ENCODE measurements around the gene HOXD12. TPM values are rescaled to one million over a fixed set of nuclear protein-coding genes. Genes with fewer than 3 reads are reported as not detected.
A peak's percentile ranks its signal among the peaks of the same experiment; 100 is the strongest.

Gene HOXD12
- total and polyA plus RNA-seq, 2 donors (not counting 1 experiment from before 2014, with no cell fraction given): not detected

GRCh38 chr2:176137906-176138305 is 38.3 kb downstream of the HOXD12 start:
- Histone ChIP-seq H3K27ac (ENCODE audit: insufficient read depth, low read length) (no peak overlapping the region), H3K4me2 (ENCODE audit: extremely low read depth, insufficient read depth, low read length) (no peak overlapping the region), H3K36me3 (ENCODE audit: control insufficient read depth, insufficient read depth, low read length) (no peaks in the 10 kb centered on the region), H3K4me3 (replicated peaks in 1 of 4; ENCODE audit: control extremely low read depth in 1 of 4, insufficient read depth in 1 of 4, low read depth in 3 of 4, low read length in 4 of 4) (no peak overlapping the region), H3K9ac (ENCODE audit: insufficient read depth, low read length) (no peak overlapping the region), H3K4me1 (ENCODE audit: control insufficient read depth, extremely low read depth, insufficient read depth, low read length) (no peaks in the 10 kb centered on the region), H4K20me1 (ENCODE audit: control insufficient read depth, extremely low read depth, insufficient read depth, low read length) (no peaks in the 10 kb centered on the region), H3K79me2 (ENCODE audit: control insufficient read depth, insufficient read depth, low read length) (no peaks in the 10 kb centered on the region), H2AFZ (ENCODE audit: low read length) (no peak overlapping the region), H3K9me3 (ENCODE audit: control insufficient read depth, insufficient read depth, low read depth, low read length) (no peaks in the 10 kb centered on the region), H3K27me3 (ENCODE audit: control insufficient read depth, insufficient read depth, low read length) (peaks cover 70% of the 10 kb centered on the region)
- DNase-seq (ENCODE audit: low read depth in 2 of 2): no peak
- no peak for TF ChIP-seq EZH2 (IDR thresholded peaks at IDR 0.05; ENCODE audit: low read length, missing control alignments)
- TF ChIP-seq CTCF (conservative IDR thresholded peaks at IDR 0.05 in 1 of 2, IDR thresholded peaks at IDR 0.05 in 1 of 2; ENCODE audit: low read depth in 1 of 2, low read length in 2 of 2): no peak

GRCh38 chr2:176138526-176138922 is 38.9 kb downstream of the HOXD12 start:
- Histone ChIP-seq H3K4me3 (replicated peaks in 1 of 4; ENCODE audit: control extremely low read depth in 1 of 4, insufficient read depth in 1 of 4, low read depth in 3 of 4, low read length in 4 of 4) (no peak overlapping the region), H3K9ac (ENCODE audit: insufficient read depth, low read length) (no peak overlapping the region), H3K27ac (ENCODE audit: insufficient read depth, low read length) (no peak overlapping the region), H3K4me1 (ENCODE audit: control insufficient read depth, extremely low read depth, insufficient read depth, low read length) (no peaks in the 10 kb centered on the region), H2AFZ (ENCODE audit: low read length) (no peak overlapping the region), H4K20me1 (ENCODE audit: control insufficient read depth, extremely low read depth, insufficient read depth, low read length) (no peaks in the 10 kb centered on the region), H3K9me3 (ENCODE audit: control insufficient read depth, insufficient read depth, low read depth, low read length) (no peaks in the 10 kb centered on the region), H3K36me3 (ENCODE audit: control insufficient read depth, insufficient read depth, low read length) (no peaks in the 10 kb centered on the region), H3K27me3 (ENCODE audit: control insufficient read depth, insufficient read depth, low read length) (peaks cover 64% of the 10 kb centered on the region), H3K4me2 (ENCODE audit: extremely low read depth, insufficient read depth, low read length) (no peak overlapping the region), H3K79me2 (ENCODE audit: control insufficient read depth, insufficient read depth, low read length) (no peaks in the 10 kb centered on the region)
- TF ChIP-seq EZH2 (IDR thresholded peaks at IDR 0.05; ENCODE audit: low read length, missing control alignments) (no peak), CTCF (conservative IDR thresholded peaks at IDR 0.05 in 1 of 2, IDR thresholded peaks at IDR 0.05 in 1 of 2; ENCODE audit: low read depth in 1 of 2, low read length in 2 of 2) (no peak)
- no peak for DNase-seq (ENCODE audit: low read depth in 2 of 2)

DNA sequence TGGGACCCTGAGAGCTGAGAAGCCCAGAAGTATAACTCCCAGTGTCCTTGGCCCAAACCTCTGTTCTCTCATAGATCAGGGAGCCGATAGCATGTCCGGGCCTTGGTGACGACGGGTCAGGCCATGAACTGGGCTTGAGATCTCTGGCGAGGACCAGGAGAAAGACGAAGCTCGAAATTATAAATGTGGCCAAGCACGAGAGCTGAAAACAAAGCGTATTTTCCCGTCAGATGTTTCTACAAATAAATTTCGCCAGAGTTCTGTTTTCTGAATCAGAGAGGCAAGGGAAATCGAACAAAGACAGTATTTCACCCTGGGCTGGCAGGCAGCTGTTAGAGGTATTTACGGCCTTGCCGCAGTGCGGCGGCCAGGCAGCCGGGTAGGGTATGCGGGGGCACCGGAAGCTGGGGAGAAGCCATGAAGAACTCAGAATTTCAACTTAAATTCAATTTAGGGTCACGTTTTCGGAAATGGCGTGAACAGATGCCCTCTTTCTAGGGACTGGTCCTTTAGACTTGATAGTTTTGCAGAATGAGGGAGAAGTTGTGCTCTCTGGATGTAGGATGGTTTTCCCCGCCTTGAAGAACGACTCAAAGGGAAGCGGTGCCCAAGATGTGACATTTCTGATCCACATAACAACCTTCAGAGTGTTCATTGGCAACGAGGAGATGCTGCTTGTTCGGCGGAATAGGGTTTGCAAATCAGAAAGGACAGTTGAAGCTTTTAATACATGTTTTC is 39.5 kb downstream of the HOXD12 start:
- H3K79me2 ChIP-seq (ENCODE audit: control insufficient read depth, insufficient read depth, low read length): no peaks in the 10 kb centered on the region
- no peak for DNase-seq (ENCODE audit: low read depth in 2 of 2)
- H3K27me3 ChIP-seq (ENCODE audit: control insufficient read depth, insufficient read depth, low read length): peaks cover 65% of the 10 kb centered on the region
- no peaks in the 10 kb centered on the region for H3K4me1 ChIP-seq (ENCODE audit: control insufficient read depth, extremely low read depth, insufficient read depth, low read length)
- no peaks in the 10 kb centered on the region for H4K20me1 ChIP-seq (ENCODE audit: control insufficient read depth, extremely low read depth, insufficient read depth, low read length)
- H3K4me2 ChIP-seq (ENCODE audit: extremely low read depth, insufficient read depth, low read length): no peak overlapping the region
- H3K27ac ChIP-seq (ENCODE audit: insufficient read depth, low read length): no peak overlapping the region
- H2AFZ ChIP-seq (ENCODE audit: low read length): no peak overlapping the region
- no peaks in the 10 kb centered on the region for H3K9me3 ChIP-seq (ENCODE audit: control insufficient read depth, insufficient read depth, low read depth, low read length)
- no peak for TF ChIP-seq CTCF (conservative IDR thresholded peaks at IDR 0.05 in 1 of 2, IDR thresholded peaks at IDR 0.05 in 1 of 2; ENCODE audit: low read depth in 1 of 2, low read length in 2 of 2)
- peak; percentile 89 for TF ChIP-seq EZH2 (IDR thresholded peaks at IDR 0.05; ENCODE audit: low read length, missing control alignments)
- H3K9ac ChIP-seq (ENCODE audit: insufficient read depth, low read length): no peak overlapping the region
- H3K4me3 ChIP-seq (replicated peaks in 1 of 4; ENCODE audit: control extremely low read depth in 1 of 4, insufficient read depth in 1 of 4, low read depth in 3 of 4, low read length in 4 of 4): no peak overlapping the region
- no peaks in the 10 kb centered on the region for H3K36me3 ChIP-seq (ENCODE audit: control insufficient read depth, insufficient read depth, low read length)

All from fibroblast of lung (primary cell).